ENCODE results near the gene SPRY2. TPM values are rescaled to one million over a fixed set of nuclear protein-coding genes. Genes with fewer than 3 reads are reported as not detected.

Gene SPRY2
- total and polyA plus RNA-seq, 2 of the 13 experiments (the other 11 are each of a cell fraction or from before 2014, with no cell fraction given) = 7.4 to 25.1 TPM

- TF ChIP-seq PHF5A (CRISPR knock-in tag; IDR thresholded peaks at IDR 0.05; ENCODE audit: low read depth, unreplicated experiment) (peak; percentile 29), ZNF572 (CRISPR knock-in tag; IDR thresholded peaks at IDR 0.05) (no peak), NCOR1 (IDR thresholded peaks at IDR 0.05; ENCODE audit: borderline replicate concordance, low read length) (no peak), SRSF1 (optimal IDR thresholded peaks at IDR 0.05; ENCODE audit: low read depth, low read length) (peak; percentile 68), SIN3A (IDR thresholded peaks at IDR 0.05; ENCODE audit: borderline replicate concordance, low read depth, low read length) (no peak), ZNF432 (CRISPR knock-in tag; IDR thresholded peaks at IDR 0.05; ENCODE audit: borderline replicate concordance) (no peak), ZFP37 (CRISPR knock-in tag; IDR thresholded peaks at IDR 0.05; ENCODE audit: borderline replicate concordance) (0 out of 2 replicates have a peak, but pooled peaks have one; percentile 66), ISL2 (CRISPR knock-in tag; IDR thresholded peaks at IDR 0.05) (peak; percentile 29; the same call in 1 of the 2 replicates), JUND (CRISPR knock-in tag; IDR thresholded peaks at IDR 0.05) (no peak), HNF4A (CRISPR knock-in tag; IDR thresholded peaks at IDR 0.05) (peak; percentile 6; the same call in 1 of the 2 replicates), RNF2 (conservative IDR thresholded peaks at IDR 0.05; ENCODE audit: low read depth) (peak; percentile 70; the same call in 1 of the 2 replicates), KAT8 (CRISPR knock-in tag; IDR thresholded peaks at IDR 0.05) (peak; percentile 56; the same call in 1 of the 2 replicates), SMAD3 (CRISPR knock-in tag; IDR thresholded peaks at IDR 0.05) (no peak), MXI1 (IDR thresholded peaks at IDR 0.05; ENCODE audit: borderline replicate concordance, low read depth, low read length) (peak; percentile 72; the same call in 1 of the 3 replicates), ZNF430 (CRISPR knock-in tag; IDR thresholded peaks at IDR 0.05) (no peak), XBP1 (CRISPR knock-in tag; IDR thresholded peaks at IDR 0.05) (no peak), ELF1 (CRISPR knock-in tag; IDR thresholded peaks at IDR 0.05) (peak; percentile 63), SRY (CRISPR knock-in tag; IDR thresholded peaks at IDR 0.05) (no peak; the same call in 1 of the 2 replicates)
- TF ChIP-seq, protein P1, sequence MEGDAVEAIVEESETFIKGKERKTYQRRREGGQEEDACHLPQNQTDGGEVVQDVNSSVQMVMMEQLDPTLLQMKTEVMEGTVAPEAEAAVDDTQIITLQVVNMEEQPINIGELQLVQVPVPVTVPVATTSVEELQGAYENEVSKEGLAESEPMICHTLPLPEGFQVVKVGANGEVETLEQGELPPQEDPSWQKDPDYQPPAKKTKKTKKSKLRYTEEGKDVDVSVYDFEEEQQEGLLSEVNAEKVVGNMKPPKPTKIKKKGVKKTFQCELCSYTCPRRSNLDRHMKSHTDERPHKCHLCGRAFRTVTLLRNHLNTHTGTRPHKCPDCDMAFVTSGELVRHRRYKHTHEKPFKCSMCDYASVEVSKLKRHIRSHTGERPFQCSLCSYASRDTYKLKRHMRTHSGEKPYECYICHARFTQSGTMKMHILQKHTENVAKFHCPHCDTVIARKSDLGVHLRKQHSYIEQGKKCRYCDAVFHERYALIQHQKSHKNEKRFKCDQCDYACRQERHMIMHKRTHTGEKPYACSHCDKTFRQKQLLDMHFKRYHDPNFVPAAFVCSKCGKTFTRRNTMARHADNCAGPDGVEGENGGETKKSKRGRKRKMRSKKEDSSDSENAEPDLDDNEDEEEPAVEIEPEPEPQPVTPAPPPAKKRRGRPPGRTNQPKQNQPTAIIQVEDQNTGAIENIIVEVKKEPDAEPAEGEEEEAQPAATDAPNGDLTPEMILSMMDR (CRISPR knock-in tag; IDR thresholded peaks at IDR 0.05) = peak; percentile 33; the same call in 1 of the 2 replicates
- TF ChIP-seq, protein P2, sequence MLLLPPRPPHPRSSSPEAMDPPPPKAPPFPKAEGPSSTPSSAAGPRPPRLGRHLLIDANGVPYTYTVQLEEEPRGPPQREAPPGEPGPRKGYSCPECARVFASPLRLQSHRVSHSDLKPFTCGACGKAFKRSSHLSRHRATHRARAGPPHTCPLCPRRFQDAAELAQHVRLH (CRISPR knock-in tag; IDR thresholded peaks at IDR 0.05; ENCODE audit: borderline replicate concordance, low read depth) = no peak
- TF ChIP-seq, protein P3, sequence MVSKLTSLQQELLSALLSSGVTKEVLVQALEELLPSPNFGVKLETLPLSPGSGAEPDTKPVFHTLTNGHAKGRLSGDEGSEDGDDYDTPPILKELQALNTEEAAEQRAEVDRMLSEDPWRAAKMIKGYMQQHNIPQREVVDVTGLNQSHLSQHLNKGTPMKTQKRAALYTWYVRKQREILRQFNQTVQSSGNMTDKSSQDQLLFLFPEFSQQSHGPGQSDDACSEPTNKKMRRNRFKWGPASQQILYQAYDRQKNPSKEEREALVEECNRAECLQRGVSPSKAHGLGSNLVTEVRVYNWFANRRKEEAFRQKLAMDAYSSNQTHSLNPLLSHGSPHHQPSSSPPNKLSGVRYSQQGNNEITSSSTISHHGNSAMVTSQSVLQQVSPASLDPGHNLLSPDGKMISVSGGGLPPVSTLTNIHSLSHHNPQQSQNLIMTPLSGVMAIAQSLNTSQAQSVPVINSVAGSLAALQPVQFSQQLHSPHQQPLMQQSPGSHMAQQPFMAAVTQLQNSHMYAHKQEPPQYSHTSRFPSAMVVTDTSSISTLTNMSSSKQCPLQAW (CRISPR knock-in tag; IDR thresholded peaks at IDR 0.05) = 0 out of 2 replicates have a peak, but pooled peaks have one; percentile 40
- TF ChIP-seq, protein P4, sequence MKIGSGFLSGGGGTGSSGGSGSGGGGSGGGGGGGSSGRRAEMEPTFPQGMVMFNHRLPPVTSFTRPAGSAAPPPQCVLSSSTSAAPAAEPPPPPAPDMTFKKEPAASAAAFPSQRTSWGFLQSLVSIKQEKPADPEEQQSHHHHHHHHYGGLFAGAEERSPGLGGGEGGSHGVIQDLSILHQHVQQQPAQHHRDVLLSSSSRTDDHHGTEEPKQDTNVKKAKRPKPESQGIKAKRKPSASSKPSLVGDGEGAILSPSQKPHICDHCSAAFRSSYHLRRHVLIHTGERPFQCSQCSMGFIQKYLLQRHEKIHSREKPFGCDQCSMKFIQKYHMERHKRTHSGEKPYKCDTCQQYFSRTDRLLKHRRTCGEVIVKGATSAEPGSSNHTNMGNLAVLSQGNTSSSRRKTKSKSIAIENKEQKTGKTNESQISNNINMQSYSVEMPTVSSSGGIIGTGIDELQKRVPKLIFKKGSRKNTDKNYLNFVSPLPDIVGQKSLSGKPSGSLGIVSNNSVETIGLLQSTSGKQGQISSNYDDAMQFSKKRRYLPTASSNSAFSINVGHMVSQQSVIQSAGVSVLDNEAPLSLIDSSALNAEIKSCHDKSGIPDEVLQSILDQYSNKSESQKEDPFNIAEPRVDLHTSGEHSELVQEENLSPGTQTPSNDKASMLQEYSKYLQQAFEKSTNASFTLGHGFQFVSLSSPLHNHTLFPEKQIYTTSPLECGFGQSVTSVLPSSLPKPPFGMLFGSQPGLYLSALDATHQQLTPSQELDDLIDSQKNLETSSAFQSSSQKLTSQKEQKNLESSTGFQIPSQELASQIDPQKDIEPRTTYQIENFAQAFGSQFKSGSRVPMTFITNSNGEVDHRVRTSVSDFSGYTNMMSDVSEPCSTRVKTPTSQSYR (CRISPR knock-in tag; IDR thresholded peaks at IDR 0.05; ENCODE audit: borderline replicate concordance) = peak; percentile 35; the same call in 1 of the 2 replicates
- TF ChIP-seq, protein P5, sequence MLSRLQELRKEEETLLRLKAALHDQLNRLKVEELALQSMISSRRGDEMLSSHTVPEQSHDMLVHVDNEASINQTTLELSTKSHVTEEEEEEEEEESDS (CRISPR knock-in tag; IDR thresholded peaks at IDR 0.05; ENCODE audit: borderline replicate concordance) = no peak
Observed at GRCh38 chr13:80341101-80341755, at the start of gene SPRY2 (continued).

All from HepG2 (cell line).